ENCODE results near the gene GNB3.

GNB3 gene

DNA sequence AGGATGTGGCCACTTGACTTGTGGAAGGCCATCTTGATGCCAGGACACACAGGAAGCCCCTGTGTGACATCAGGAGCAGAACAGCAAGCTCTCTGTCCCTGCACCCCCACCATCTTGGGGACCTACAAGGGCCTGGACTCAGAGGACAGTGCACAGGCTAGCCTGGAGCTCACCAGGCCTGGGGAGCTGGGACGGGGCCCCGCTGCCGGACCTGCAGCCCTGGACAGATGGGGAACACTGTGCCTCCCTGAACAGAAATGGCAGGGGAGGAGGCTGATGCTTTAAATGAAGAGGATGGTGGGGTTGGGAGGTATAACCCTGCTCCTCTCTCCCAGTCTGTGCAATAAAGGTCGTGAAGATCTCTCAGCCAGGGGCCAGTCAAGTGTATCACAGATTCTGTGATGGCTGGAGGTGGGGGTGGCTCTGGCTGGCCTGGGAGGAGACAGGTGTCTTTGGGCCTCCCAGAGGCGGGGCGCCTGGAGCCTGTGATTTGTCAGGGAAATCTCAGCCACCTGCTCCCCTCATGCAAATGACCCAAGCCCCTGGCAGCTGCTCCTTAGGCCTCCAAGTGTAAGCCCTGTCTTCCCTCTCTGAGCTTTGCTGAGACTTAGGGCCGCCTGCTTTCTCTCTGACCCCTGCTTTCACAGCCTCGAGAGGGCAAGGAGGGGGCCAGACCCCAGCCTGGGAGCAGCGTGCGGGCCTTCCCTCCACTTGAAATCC, 1.1 kb upstream of the GNB3 start:
- DNase-seq, result no peak

DNA sequence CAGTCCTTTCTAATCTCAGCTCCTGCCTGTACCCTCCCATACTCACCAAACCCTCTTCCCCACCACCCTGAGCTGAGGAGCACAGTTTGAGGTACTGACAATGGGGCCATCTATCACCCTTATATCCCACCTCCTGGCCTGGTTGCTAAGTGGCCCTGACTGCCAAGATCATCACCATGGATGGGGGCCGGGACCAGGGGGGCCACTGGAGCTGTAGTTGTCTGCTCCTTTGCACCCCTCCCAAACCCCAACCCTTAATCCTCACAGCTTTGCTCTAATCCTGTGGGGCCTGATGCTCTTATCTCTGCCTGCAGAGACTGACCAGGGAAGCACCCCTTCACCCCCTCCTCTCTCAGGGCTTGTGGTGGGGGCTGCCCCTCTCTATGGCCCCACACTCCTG, 395 bp upstream of the GNB3 start:
- DNase-seq, result no peak

DNA sequence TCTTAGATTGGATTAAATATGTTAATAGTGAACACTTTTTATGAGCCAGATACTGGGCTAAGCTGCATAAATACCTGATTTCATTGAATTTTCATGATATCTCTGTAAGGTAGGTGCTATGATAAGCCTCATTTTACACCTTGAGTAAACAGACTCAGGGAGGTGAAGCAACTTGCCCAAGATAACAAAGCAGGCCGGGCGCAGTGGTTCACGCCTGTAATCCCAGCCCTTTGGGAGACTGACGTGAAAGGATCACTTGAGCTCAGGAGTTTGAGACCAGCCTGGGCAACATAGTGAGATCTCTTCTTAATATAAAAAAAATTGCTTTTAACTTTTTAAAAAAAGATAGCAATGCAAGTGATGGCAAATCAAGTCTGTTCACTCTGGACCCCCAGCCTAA, 1.4 kb downstream of the GNB3 start:
- DNase-seq, result no peak

DNA sequence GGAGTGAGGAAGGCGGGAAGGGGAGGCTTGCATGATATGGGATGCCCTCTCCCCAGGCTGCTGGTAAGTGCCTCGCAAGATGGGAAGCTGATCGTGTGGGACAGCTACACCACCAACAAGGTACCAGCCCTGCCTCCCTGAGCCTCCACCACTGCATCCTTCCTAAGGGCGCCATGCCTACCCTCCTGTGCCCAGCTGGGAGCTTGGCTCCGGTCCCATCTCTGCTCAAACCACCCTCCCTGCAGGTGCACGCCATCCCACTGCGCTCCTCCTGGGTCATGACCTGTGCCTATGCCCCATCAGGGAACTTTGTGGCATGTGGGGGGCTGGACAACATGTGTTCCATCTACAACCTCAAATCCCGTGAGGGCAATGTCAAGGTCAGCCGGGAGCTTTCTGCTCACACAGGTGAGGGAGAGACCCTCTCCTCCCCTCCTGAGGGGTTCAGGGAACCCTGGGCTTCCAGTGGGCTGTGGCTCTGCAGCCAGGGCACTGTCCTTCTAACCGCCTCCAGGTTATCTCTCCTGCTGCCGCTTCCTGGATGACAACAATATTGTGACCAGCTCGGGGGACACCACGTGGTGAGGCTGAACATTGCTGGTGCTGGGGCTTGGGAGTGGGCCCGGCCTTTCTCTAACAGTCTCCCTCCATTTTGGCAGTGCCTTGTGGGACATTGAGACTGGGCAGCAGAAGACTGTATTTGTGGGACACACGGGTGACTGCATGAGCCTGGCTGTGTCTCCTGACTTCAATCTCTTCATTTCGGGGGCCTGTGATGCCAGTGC, 2.6 kb downstream of the GNB3 start:
- no peak for DNase-seq

DNA sequence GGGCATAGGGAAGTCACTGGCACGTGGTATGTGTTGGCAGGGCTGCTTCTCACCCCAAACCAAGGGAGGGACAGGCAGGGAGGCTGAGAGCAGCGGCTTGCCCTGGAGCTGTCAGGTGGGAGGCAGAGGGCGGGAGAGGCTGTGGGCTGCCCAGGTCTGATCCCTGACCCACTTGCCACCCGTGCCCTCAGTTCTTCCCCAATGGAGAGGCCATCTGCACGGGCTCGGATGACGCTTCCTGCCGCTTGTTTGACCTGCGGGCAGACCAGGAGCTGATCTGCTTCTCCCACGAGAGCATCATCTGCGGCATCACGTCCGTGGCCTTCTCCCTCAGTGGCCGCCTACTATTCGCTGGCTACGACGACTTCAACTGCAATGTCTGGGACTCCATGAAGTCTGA, 4.7 kb downstream of the GNB3 start:
- no peak for DNase-seq

DNA sequence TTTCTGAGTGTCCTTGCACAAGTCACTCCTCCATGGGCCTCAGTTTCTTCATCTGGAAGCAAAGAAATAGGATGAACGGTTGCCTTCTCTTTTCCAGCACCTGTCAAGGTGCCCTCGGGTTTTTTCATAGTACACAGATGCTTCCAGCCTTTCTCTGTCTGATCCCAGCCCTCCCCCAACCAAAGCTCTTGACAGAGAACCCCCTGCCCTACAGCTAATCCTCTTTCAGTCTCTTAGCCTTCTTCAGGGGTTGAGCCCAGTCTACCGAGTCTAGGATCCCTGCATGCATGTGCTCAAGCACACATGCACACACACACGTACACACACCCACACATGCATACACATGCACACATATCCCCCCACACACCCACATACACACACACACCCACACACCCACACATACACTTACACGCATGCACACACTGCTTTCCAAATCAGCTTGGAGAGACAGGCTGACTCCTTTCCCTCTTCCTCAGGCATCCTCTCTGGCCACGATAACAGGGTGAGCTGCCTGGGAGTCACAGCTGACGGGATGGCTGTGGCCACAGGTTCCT, 5.7 kb downstream of the GNB3 start:
- DNase-seq, result no peak

DNA sequence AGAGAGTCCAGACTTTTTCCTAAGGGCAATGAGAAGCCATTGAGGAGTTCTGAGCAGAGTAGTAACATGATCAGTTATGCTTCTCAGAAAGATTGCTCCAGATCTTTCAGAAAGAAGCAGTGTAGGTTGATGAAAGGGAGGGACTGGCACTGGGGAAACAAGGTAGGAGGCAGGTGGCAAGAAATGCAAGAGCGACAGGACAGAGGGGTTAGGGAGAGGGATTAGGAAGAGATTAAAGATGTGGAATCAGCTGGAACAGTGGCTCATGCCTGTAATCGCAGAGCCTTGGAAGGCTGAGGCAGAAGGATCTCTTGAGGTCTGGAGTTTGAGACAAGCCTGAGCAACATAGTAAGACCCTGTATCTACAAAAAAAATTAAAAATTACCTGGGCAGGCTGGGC, 7.0 kb downstream of the GNB3 start:
- DNase-seq, result no peak

DNA sequence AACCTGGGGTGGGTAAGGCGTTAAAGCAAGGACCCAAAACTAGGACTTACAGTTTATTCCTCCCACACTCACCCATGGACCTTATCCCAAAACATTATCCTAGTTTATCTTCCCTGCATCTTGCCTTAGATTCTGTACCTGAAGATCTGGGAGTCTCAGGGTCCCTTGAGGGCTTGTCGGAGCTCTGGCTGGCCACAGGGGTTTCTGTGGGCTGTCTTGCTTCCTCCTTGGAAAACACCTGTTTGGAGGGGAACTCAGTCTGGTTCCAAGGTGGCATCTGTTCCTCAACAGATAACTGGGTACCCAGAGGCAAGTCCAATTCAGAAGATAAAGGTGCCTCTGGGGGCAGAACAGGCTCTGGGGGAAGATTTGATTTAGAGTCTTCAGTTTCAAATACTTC, 8.7 kb downstream of the GNB3 start:
- no peak for DNase-seq

DNA sequence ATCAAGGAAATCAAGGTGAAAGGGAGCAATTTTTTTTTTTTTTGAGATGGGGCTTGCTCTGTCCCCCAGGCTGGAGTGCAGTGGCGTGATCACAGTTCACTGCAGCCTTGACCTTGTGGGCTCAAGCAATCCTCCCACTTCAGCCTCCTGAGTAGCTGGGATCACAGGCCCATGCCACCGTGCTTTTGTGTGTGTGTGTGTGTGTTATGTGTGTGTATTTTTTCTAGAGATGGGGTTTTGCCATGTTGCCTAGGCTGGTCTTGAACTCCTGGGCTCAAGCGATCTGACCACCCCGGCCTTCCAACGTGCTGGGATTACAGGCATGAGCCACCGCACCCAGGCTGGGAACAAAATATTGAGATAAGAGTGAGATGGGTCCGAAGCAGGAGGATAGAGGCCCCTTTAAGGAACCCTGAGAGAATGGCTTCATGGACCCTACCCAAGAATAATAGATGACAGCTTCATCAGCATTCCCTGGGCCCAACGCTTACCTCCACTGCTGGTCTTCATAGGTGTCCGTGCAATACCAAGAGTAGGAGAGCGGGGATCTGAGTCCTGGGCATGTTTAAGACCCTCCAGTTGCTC, 9.3 kb downstream of the GNB3 start:
- no peak for DNase-seq

DNA sequence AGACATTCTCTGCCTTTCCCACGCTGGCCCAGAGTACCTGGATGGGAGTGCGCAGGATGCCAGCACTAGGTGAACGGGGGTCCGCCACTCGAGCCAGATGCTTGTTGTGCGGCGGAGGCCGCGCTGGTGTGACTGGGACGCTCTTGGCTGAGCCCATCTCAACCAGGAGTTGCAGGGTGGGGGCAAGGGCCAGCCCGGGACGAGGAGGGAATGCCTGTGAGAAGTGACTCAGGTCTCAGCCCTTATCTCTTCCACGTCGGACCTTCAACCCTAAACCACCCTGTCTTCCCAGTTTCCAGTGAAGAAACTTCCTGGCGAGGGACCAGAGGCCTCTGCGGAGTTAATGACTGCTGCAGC, 10.0 kb downstream of the GNB3 start:
- no peak for DNase-seq

DNA sequence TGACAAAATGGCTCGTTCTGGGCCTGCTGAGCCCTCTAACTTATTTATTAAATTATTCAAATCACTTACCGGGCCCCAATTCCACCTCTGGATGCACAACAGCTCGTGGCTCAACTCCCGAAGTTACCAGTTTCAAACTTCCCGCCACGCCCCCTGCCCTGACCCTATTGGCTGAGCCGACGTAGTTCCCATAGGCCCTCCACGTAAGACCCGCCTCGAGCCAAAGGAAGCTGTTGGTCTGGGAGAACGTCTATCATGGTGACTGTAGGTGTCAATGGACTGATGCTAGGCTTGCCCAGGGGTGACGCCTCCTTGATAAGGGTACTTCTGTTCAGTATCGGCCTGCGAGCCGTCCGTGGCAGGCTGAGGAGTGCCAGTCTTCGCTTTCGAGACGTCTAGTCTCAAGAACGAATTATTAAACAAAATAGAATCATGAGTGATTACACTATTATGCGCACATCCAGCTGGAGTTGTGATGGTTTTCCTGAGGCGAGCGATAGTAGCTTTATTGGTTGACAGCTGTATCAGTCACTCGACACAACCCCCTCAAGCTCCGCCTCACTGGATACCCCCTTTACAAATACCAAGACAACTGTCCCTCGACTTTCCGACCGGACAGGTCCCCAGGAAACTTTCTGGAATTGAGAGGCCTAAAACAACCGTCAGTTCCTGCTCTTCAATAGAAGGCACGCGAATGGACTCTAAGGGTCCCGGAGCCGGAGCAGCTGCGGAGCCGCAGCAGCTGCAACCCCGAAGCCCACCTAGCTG, 10.6 kb downstream of the GNB3 start, which contains the start of gene CDCA3:
CDCA3 (minus strand) TSS at position 134 of the 768 bp plus-strand sequence. CDS start 334 bp downstream, outside the sequence.
- DNase-seq, result peak; percentile 77

DNA sequence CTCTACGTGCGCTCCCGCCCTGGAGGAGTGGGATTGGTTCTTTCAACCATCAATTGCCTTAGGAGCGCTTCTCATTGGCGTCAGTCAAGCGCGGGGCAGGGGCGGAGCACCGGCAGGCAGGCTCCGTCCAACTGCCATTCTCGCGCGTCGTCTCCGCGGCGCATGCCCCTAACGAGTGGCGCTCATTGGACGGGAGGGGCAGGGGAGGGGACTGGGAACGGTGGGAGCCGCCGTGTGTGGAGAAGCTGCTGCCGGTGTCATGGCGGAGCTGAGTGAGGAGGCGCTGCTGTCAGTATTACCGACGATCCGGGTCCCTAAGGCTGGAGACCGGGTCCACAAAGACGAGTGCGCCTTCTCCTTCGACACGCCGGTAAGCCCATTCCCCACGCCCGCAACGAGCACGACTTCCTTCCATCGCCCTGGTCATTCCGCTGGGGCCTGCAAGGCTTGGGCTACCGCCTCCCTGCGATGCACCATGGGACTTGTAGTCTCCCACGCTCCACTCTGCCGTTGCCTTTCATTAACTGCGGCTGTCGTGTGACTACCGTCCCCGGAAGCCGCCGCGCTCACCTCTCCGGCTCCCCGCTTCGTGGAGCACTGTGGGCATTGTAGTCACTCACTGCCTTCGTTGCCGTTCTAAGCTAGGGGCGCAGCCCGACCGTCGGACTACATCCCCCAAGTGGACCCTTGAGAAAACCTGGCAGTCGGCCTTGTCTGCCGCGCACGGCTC, 11.4 kb downstream of the GNB3 start, which contains the start of gene USP5:
USP5 (plus strand) TSS at position 230 of the 730 bp plus-strand sequence; CDS start at position 260, 30 bp downstream.
- DNase-seq, result peak; percentile 89

DNA sequence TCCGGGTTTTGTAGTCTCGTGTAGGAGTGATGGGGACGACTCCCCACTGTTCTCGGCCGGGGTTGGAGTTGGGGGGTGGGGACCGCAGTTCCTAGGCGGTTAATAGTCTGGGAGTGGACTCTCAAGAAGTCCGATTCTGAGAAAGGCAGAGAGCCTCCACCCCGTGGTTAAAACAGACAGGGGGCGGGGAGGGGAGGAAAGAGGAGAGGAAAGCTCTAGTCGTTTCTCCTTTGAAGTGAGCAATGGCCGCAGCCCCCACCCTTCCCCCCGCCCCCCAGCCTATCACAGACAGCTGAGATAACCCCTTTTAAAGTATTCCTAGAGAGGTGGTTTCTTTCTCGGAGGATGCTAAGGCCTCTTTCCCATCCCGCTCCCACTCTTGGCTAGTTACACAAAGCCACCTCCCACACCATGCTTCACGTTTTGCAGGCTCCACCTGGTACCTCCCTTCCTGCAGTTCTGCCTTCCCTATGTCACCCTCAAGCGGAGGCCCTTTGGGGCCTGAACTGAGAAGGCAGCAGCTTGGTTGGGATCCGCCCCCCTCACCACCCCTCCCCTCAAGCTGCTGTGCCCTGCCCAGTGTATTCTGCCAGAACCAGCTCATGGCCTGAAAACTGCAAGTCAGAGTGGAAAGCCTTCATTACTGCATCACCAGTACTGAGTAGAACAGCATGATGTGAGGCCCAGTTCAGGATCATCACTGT, 12.1 kb downstream of the GNB3 start:
- no peak for DNase-seq

DNA sequence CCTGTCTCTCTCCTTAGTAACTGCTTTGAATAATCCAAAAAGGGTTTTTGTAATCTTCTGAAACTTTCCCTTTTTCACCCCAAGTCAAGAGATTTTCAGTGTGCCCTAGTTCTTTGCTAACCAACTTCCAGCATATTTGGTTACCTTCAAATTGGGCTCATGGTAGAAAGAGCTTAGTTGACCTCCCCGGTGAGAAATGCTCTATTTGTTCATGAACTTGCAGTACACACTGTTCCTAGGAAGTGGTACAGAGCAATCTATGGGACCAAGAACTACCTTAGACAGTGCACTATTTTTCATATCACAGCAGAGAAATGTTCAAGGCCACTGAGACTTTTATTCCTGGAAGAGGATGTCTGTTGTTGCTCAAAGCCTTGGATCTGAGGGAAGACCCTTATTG, 12.9 kb downstream of the GNB3 start:
- no peak for DNase-seq

DNA sequence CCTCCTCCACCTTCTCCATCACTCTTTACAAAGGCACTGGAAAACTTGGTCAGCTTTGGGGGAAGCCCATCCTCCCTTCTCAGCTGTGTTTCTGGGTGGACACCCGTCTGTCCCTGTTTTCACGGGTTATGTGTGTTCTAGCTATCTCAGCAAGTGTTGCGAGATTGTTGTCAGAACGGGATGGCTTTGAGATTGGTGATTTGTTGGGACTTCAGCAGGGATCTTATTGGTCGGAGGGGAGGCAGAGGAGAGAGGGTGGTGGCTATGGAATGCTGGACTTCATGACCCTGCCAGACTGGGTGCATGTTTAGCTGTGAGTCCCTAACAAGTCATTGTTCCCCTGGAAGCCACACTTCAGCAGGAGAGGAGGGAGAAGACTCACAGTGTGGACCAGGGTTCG, 13.3 kb downstream of the GNB3 start:
- DNase-seq, result no peak

DNA sequence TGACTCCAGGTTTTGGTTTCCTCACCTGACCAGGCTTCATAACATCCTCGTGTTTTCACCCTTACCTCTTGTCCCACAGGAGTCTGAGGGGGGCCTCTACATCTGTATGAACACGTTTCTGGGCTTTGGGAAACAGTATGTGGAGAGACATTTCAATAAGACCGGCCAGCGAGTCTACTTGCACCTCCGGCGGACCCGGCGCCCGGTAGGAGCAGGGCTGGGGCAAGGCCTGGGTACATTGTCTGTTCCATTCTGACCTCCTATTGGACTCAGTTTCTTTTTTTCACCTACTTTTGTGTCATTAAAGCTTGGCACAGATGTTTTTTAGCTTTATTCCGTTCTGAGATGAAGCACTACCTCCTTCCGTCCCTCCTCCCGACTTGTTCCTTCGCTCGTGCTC, 14.6 kb downstream of the GNB3 start:
- DNase-seq, result no peak

DNA sequence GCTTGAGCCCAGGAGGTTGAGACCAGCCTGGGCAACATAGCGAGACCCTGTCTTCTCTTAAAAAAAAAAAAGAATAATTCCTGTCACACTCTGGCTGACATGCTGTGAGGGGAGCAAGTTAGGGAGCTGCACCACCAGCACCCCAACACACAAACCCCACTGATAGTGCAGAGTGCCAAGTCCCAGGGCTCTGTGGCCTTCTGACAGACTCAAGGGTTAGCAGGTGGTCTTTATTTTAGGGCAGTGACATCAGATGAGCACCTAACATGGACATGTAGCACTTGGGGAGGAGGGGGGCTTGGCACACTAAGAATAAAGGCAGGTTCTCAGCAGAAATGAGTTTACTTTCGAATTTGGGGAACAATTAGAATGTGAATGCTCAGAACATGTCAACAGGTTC, 18.1 kb downstream of the GNB3 start:
- no peak for DNase-seq

DNA sequence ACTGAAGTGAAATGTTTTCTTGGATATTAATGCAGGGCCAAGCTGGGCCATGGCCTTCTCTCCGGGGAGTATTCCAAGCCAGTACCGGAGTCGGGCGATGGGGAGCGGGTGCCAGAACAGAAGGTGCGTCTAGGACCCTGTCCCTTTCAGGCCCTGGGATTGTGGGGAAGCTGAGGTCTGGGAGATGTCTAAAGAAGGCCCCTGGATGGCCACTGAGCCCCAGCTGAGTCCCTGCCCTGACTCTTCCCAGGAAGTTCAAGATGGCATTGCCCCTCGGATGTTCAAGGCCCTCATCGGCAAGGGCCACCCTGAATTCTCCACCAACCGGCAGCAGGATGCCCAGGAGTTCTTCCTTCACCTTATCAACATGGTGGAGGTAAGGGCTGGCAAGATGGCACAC, 19.4 kb downstream of the GNB3 start:
- no peak for DNase-seq

DNA sequence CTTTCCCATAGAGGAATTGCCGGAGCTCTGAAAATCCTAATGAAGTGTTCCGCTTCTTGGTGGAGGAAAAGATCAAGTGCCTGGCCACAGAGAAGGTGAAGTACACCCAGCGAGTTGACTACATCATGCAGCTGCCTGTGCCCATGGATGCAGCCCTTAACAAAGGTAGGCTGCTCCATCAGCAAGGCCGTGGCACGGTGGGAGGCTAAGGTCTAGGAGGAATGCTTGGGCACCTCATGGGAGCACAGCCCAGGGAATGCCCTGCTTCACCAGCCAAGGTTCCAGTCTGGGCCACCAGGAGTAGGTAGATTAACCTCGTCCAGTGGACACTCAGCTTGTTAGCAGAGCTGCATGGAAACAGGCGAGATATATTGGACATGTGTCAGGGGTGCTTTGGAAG, 20.2 kb downstream of the GNB3 start:
- no peak for DNase-seq

DNA sequence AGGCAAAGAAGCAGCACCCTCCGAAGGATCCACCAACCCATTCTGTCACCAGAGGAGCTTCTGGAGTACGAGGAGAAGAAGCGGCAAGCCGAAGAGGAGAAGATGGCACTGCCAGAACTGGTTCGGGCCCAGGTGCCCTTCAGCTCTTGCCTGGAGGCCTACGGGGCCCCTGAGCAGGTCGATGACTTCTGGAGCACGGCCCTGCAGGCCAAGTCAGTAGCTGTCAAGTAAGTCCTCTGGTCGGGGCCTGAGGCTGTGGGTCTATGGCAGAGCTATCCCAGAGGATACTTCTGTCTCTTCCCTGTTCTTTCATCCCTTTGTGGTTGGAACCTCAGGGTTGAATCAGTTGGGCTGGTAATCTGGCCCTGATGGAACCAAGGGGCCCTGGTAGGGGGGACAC, 20.7 kb downstream of the GNB3 start:
- no peak for DNase-seq

DNA sequence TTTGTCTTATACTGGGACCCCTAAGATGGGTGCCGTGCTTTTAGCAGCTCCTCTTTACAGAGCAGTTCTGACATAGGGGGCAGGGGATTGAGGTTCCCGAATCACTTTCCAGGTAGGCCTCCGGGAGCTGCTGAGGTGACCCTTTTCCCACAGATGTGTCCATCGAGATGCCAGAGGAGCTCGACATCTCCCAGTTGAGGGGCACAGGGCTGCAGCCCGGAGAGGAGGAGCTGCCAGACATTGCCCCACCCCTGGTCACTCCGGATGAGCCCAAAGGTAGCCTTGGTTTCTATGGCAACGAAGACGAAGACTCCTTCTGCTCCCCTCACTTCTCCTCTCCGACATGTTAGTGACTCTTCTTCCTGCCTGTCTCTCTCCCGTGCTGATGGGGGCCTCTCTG, 22.3 kb downstream of the GNB3 start:
- no peak for DNase-seq
